AG10803 (cell line): ENCODE measurements around the gene NUP93.
A peak's percentile ranks its signal among the peaks of the same experiment; 100 is the strongest.
"Not testable (repeated sequence)": the region's sequence is repeated elsewhere in the genome, so short reads cannot be mapped to it uniquely, and the experiment has no call there.

Experiments used
- DNase-seq: peaks from one replicate; pipeline ENCODE4 v3.0.0; 2010; ENCODE audit warnings: low read depth
- H3K4me3 ChIP-seq: 2 replicates; pipeline ENCODE4 v1.5.1; 2011; ENCODE audit warnings: mild to moderate bottlenecking, low read length, control low read depth
- TF ChIP-seq, protein P1 (sequence below): conservative IDR thresholded peaks from 2 replicates; pipeline ENCODE4 v1.5.1; 2011; ENCODE audit warnings: mild to moderate bottlenecking, low read length, control low read depth, inconsistent platforms

NUP93 gene

DNA sequence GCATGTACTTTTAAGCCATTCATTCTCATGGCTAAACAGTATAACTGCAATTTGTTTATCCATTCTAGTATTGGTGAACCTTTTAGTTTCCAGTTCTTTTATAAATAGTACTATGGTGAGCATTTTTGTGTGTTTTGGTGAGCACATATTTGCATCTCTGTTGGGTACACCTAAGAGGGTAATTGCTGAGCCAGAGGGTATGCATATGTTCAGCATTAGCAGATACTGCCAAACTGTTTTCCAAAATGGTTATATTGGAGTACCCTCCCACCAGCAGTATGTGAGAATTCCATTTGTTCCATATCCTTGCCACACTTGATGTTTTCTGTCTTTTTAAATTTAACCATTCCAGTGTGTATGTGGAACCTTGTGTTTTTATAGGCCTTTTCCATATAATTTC, 81.0 kb downstream of the NUP93 start:
- TF ChIP-seq, protein P1, sequence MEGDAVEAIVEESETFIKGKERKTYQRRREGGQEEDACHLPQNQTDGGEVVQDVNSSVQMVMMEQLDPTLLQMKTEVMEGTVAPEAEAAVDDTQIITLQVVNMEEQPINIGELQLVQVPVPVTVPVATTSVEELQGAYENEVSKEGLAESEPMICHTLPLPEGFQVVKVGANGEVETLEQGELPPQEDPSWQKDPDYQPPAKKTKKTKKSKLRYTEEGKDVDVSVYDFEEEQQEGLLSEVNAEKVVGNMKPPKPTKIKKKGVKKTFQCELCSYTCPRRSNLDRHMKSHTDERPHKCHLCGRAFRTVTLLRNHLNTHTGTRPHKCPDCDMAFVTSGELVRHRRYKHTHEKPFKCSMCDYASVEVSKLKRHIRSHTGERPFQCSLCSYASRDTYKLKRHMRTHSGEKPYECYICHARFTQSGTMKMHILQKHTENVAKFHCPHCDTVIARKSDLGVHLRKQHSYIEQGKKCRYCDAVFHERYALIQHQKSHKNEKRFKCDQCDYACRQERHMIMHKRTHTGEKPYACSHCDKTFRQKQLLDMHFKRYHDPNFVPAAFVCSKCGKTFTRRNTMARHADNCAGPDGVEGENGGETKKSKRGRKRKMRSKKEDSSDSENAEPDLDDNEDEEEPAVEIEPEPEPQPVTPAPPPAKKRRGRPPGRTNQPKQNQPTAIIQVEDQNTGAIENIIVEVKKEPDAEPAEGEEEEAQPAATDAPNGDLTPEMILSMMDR, result no peak
- DNase-seq, result no peak
- H3K4me3 ChIP-seq, result no peak overlapping the region

DNA sequence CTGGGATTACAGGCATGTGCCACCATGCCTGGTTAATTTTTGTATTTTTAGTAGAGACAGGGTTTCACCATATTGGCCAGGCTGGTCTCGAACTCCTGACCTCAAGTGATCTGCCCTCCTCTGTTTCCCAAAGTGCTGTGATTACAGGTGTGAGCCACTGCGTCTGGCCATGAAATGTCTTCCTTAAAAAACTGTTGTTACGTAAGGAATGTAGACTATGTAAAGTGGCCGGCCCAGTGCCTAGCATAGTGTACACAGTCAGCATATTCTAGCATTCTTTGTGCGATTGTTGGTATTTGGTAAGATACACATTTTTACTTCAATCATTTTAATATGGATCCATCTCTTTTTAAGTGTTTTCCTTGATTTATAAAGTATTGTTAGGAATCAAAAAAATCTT, 81.7 kb downstream of the NUP93 start:
- DNase-seq, result not testable (repeated sequence)

DNA sequence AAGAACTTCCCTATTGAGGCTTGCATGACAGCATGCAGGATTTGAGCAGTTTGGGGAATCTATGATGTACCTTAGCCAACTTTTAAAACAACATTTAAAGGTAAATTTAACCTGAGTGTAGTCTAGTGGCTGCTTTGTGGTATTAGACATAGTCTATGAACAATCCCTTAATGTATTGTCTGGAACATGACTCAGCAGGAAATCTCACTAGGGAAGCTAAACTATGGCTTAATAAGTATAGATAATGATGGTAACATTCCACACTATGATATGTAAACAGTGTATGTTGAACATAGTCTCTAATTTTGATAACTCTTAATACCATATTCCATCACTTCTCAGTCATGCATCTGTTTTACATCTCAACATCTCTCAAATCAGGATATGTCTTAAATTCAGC, 83.0 kb downstream of the NUP93 start:
- DNase-seq, result peak; percentile 15
- TF ChIP-seq, protein P1, result no peak
- H3K4me3 ChIP-seq, result no peak overlapping the region

More for the DNA sequence above, 81.7 kb downstream of the NUP93 start:
- not testable (repeated sequence) for H3K4me3 ChIP-seq

DNA sequence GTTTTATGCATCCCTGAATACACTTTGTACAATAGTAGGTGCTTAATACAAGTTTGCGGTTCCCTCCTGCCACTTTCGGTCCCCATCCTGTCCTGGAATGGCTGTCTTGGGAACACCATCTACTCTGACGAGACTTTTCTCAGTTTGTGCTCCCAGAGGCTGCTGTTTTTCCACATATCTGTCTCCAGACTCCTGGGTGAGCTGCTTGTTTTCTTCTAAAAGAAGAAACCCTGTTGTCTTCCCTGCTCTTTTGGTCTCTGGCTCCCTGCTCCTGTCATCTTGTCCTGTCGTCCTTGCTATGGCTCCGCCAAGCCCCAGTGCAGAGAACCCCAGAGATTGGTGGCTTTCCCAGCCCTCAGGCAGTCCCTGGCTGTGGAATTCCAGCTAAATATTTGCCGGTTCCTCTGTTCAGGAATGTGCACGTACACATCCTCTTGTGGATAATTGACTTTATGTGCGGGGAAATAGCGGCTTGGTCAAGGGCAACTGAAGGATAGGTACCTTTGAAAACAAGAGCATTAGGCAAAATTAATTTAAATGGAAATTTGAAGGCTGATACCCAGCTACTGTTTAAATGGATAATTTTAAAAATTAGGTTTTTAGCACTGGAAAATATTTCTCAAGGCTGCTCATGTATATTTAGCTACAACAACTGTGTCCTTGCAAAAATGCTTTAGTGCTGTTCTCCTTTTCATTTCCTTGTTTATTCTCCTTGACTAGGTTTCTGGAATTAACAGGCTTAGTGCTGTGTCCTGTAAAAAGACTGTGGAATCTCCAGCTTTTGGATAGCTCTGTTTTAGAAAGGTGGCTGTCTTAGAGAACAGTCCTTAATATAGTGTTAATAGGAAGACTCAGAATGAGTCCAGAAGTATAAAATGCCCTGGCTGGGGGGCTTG, 84.9 kb downstream of the NUP93 start:
- no peak overlapping the region for H3K4me3 ChIP-seq
- TF ChIP-seq, protein P1, result no peak
- DNase-seq, result no peak

DNA sequence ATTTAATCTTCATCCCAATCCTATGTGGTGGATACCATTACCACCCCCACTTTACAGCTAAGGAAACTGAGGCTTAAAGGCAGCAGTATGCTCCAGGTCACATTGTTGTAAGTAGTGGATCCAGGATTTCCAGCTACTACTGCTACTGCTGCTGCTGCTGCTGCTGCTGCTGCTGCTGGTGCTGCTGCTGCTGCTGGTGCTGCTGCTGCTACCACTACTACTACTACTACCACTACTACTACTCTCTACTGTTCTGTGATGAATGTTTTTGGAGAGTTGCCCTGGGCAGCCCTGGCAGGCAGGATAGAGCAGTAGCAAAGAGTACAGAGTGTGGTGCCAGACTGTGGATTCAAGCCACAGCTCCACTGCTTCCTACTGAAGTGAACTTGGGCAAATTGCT, 85.8 kb downstream of the NUP93 start:
- TF ChIP-seq, protein P1, result no peak
- no peak overlapping the region for H3K4me3 ChIP-seq
- no peak for DNase-seq

DNA sequence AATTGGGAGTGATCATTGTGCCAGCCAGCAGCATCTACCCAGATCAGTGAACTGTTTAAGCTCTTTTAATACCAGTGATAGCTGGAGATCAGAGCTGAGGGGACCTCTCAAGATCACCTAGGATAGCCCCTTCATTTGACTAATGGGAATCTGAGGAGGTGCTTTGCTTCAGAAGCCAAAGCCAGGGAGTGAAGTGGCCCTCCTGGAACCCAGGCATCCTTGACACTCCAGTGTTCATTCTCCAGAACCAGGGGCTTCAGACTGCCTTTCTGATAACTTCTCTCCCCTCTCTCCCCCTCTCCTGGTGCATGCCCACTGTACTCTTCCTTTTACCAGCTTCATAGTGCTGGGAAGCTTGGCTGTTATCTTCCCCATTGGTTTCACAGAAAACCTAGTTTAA, 87.1 kb downstream of the NUP93 start:
- H3K4me3 ChIP-seq, result no peak overlapping the region
- TF ChIP-seq, protein P1, result no peak
- DNase-seq, result no peak

DNA sequence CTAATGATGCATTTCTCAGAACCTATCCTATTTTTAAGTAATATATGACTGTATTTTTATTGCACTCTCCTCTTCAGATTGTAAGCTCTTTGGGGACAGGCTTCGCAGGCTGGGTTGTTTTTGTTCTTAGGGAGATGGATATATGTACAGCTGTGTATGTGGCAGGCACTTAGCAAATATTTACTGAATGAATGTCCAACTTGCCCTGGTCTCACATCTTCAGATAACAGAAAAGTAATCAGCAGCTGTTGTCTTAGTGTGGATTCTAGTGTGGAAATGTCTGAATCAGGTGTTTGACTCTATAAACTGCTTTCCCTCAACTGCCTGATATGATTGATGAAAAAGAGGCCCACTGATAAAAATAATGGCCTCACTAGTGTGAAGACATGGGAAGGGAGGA, 88.0 kb downstream of the NUP93 start:
- TF ChIP-seq, protein P1, result no peak
- no peak for DNase-seq
- H3K4me3 ChIP-seq, result no peak overlapping the region
